IPS-15b (cell line): ENCODE measurements around the gene MIF4GD.
"Not testable (repeated sequence)": the region's sequence is repeated elsewhere in the genome, so short reads cannot be mapped to it uniquely, and the experiment has no call there.

Experiments
- H3K27me3 ChIP-seq: one replicate; pipeline ENCODE4 v1.6.1; 2013; ENCODE audit warnings: low read length; ENCODE audit not compliant: control insufficient read depth, insufficient read depth
- H3K36me3 ChIP-seq: one replicate; pipeline ENCODE4 v1.6.1; 2013; ENCODE audit warnings: low read length; ENCODE audit not compliant: control insufficient read depth, insufficient read depth
- H3K4me1 ChIP-seq: one replicate; pipeline ENCODE4 v1.6.1; 2013; ENCODE audit warnings: mild to moderate bottlenecking, low read length; ENCODE audit not compliant: control insufficient read depth, insufficient read depth
- H3K4me3 ChIP-seq: one replicate; pipeline ENCODE4 v1.5.1; 2013; ENCODE audit warnings: low read depth, low read length
- H3K9ac ChIP-seq: one replicate; pipeline ENCODE4 v1.6.1; 2013; ENCODE audit warnings: low read depth, mild to moderate bottlenecking, low read length
- H3K9me3 ChIP-seq: one replicate; pipeline ENCODE4 v1.6.1; 2013; ENCODE audit warnings: mild to moderate bottlenecking, low read length; ENCODE audit not compliant: control insufficient read depth, insufficient read depth

Gene MIF4GD

DNA sequence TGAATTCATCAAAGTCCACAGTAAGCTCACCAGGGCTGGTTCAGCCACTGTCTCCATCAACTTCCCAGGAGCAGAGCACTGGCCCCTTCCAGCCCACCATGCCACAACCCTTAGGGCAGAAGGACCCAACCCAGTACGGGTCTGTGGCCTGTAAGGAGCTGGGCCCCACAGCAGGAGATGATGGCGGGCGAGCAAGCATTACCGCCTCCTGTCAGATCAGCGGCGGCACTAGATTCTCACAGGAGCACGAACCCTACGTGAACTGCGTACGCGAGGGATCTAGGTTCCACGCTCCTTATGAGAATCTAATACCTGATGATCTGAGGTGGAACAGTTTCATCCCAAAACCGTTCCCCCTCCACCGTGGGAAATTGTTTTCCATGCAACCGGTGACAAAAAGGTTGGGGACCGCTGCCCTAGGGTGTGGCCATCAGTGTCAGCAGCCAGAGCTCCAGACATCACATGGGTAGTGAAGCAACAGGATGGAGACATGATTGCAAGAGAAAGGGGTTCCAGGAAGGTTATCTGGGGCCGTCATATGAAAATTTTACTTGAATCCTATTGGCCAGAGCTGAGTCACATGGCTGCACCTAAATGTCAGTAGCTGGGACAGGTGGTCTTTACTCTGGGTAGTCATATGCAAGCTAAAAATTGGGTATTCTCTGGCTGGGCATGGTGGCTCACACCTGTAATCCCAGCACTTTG, 30.6 kb upstream of the MIF4GD start:
- H3K9me3 ChIP-seq, result no peaks in the 10 kb centered on the region

DNA sequence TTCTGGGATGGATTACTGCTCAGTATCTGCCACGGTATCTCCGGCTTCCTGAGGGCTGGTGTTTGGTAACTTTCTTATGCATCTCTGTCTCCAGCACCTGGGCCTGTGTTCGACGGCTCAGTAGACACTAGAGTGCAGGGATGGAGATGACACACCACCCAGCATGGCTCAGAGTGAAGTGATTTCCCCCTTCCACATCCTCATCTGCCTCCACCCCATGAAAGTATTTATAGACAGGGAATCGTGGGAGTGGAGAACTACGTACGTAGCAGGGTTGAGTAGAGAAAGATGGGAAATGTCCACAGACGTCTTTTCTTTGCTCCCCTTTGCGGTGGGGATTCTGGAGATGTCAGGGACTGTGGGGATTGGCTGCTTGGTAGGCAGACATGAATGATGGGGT, 30.0 kb upstream of the MIF4GD start:
- H3K4me3 ChIP-seq, result no peak overlapping the region
- no peaks in the 10 kb centered on the region for H3K27me3 ChIP-seq
- no peaks in the 10 kb centered on the region for H3K36me3 ChIP-seq
- H3K9ac ChIP-seq, result no peak overlapping the region
- H3K9me3 ChIP-seq, result no peaks in the 10 kb centered on the region
- H3K4me1 ChIP-seq, result no peaks in the 10 kb centered on the region

More for the DNA sequence above, 30.6 kb upstream of the MIF4GD start:
- no peaks in the 10 kb centered on the region for H3K36me3 ChIP-seq
- no peak overlapping the region for H3K4me3 ChIP-seq
- H3K27me3 ChIP-seq, result no peaks in the 10 kb centered on the region
- H3K9ac ChIP-seq, result no peak overlapping the region
- H3K4me1 ChIP-seq, result no peaks in the 10 kb centered on the region

DNA sequence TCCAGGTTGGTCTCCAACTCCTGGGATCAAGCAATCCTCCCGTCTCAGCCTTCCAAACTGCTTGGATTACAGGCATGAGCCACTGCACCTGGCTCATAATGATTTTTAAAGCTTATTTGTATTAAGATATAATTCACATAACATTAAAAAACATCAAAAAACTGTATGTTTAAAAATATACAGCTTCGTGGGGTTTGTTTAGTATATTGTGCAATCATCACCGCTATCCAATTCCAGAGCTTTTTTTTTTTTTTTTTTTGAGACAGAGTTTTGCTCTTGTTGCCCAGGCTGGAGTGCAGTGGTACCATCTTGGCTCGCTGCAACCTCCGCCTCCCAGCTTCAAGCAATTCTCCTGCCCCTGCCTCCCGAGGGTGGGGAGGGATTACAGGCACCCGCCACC, 29.2 kb upstream of the MIF4GD start:
- Histone ChIP-seq H3K9ac (no peak overlapping the region), H3K36me3 (no peaks in the 10 kb centered on the region), H3K4me1 (no peaks in the 10 kb centered on the region), H3K4me3 (no peak overlapping the region), H3K9me3 (no peaks in the 10 kb centered on the region), H3K27me3 (no peaks in the 10 kb centered on the region)

DNA sequence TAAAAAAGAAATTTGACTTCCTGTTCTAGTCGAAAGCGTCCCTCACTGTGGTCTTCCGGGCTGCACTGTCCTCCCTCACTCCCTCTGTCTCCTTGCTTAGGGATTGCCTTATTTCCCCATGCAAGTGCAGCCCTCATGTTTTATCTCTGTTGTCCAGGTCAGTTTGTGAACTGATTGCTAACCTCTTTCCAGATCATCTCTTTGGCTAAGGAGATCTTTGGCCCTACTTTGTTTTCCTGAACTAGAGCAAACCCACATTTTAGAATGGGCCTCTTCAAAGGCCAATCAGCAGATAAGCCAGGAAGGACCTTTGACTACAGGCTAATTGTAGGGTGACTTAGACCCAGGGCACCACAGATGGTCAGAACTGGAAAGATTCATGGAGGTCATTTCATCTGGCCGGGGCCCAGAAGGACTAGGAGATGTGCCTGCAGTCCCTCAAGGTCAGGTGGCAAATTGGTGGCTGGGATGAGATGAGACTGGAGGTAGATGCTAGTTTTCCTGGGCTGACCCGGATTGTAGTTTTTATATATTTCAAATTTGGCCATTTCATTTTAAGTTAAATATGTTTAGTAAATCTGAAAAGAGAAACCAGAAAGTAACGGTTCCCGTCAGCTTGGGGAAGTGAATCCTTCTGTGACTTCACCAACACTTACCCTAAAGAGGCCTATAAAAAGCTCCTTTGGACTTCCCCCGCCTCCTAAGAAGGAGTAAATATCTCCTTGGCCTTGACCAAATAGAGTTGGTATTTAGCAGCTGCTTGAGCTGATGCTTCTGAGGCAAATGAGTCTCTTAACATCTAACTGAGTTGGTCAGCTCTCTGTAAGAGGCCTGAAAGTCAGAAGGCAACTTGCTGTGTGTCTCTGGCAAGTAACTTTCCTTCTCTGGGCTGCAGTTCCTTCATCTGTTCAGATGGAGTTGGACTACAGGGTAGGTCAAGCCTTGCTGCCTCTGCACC, 24.4 kb upstream of the MIF4GD start:
- no peaks in the 10 kb centered on the region for H3K4me1 ChIP-seq
- no peaks in the 10 kb centered on the region for H3K27me3 ChIP-seq
- no peak overlapping the region for H3K4me3 ChIP-seq
- H3K9ac ChIP-seq, result no peak overlapping the region
- no peaks in the 10 kb centered on the region for H3K9me3 ChIP-seq
- no peaks in the 10 kb centered on the region for H3K36me3 ChIP-seq

DNA sequence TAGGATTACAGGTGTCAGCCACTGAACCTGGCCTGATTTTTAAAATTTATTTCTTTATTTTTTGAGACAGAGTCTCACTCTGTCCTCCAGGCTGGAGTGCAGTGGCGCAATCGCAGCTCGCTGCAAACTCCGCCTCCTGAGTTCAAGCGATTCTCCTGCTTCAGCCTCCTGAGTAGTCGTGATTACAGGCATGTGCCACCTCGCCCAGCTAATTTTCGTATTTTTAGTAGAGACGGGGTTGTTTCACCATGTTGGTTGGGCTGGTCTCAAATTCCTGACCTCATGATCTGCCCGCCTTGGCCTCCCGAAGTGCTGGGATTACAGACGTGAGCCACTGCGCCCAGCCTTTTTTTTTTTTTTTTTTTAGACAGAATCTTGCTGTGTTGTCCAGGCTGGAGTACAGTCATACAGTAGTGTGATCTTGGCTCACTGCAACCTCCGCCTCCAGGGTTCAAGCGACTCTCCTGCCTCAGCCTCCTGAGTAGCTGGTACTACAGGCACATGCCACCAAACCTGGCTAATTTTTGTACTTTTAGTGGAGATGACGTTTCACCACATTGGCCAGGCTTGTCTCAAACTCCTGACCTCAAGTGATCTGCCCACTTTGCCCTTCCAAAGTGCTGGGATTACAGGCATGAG, 21.9 kb upstream of the MIF4GD start:
- not testable (repeated sequence) for H3K4me1 ChIP-seq, H3K27me3 ChIP-seq, H3K4me3 ChIP-seq, H3K9me3 ChIP-seq, H3K36me3 ChIP-seq, H3K9ac ChIP-seq

DNA sequence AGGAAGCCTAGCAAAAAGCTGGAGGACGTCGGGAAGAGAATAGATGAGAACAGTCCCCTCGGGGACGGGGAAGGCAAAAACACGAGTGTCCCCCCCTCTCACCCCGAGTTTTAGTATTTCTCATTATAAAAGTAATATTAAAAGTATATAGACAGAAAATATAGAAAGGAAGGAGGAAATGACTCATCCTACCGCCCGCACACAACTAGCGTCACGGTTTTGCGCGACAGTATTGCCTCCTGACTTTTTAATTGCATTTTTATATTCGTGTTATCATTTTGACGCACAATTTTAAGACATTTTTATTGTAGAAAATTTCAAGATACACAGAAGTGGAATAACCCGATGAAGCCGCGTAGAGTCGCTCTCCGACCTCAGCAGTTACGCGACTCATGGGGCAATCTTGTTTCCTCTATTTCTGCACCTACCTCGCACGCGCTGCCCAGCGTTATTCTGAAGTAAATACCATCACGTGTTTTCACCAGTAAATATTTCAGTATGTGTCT, 18.9 kb upstream of the MIF4GD start:
- H3K4me1 ChIP-seq, result no peaks in the 10 kb centered on the region
- peaks cover 9% of the 10 kb centered on the region for H3K36me3 ChIP-seq
- peak overlapping the region; percentile 76 for H3K9ac ChIP-seq
- H3K4me3 ChIP-seq, result peak overlapping the region; percentile 65
- no peaks in the 10 kb centered on the region for H3K27me3 ChIP-seq
- H3K9me3 ChIP-seq, result no peaks in the 10 kb centered on the region

DNA sequence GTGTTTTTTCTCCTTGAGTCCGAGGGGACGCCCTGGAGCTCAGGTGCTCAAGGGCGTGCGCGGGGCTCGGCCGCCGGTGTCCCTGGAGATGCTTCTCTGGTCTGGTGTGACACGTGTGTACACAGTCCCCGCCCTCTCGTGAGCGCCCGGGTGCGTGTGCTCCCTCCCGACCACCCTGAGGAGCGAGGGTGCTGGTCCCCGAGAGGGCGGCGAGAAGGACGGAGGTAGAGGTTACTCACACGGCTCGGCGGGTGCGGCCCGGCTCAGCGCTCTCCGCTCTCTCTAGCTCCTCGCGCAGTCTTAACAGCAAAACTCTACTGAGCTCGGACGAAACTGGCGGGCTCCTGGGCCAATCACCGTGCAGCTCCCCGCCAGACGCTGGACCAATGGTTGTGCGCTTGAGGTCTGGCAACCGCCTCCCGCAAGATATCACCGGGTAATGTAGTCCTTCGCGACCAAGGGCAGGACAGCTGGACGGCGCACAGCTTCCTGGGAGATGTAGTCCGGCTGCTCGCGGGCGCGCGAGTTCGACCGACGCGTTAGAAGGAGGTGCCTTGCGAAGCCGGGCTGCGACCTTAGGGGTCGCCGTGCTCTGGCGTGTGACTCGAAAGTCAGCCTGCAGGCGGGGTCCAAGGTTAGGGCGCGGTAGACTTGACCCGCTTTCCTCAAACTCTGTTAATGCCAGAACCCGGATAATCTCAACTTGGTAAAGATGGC, 18.2 kb upstream of the MIF4GD start, which contains the start of gene SLC25A19:
Gene SLC25A19, minus strand, starts transcription at position 319 of the 717 bp plus-strand sequence. CDS start 2,669 bp downstream, outside the sequence.
- H3K4me3 ChIP-seq, result peak within 1 kb of the TSS; percentile 94
- H3K4me1 ChIP-seq, result no peaks in the 10 kb centered on the region
- no peaks in the 10 kb centered on the region for H3K9me3 ChIP-seq
- peaks cover 9% of the 10 kb centered on the region for H3K36me3 ChIP-seq
- no peaks in the 10 kb centered on the region for H3K27me3 ChIP-seq
- H3K9ac ChIP-seq, result peak within 1 kb of the TSS; percentile 87

DNA sequence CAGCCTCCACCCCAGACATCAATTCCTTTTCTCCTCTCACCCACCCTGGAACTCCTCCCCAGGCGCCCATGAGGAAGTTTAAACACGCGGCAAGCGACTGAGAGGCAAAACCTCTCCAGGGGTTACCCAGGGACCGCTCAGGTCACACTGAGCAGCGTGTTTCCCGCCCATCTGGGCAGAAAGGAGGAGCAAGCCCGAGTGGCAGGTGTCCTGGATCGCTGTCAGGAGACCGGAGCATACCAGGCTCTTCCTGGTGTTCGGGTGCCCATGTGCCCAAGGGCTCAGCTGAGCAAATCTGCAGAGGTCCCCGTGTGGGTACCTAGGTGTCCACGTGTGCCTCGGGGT, 17.7 kb upstream of the MIF4GD start:
- Histone ChIP-seq H3K36me3 (peaks cover 9% of the 10 kb centered on the region), H3K9ac (peak overlapping the region; percentile 87), H3K4me1 (no peaks in the 10 kb centered on the region), H3K9me3 (no peaks in the 10 kb centered on the region), H3K27me3 (no peaks in the 10 kb centered on the region), H3K4me3 (peak overlapping the region; percentile 94)

DNA sequence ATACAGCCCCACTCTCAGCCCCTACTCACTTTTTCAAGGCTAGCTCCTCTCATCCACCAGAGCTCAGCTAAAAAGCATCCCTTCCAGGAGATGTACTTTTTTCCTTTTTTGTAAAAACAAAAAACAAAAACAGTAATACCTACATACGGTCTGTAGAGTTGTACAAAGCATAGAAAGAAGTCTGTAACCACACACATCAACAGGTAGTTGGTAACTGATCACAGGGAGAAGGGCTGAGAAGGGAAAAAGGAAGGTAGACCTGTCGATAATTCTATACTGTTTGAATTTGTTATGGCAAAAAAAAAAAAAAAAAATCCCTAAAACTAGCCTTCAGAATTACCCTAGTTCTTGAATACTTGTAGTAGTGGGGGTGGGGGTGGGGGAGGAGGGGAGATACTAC, 17.3 kb upstream of the MIF4GD start:
- H3K4me1 ChIP-seq, result no peaks in the 10 kb centered on the region
- H3K9ac ChIP-seq, result no peak overlapping the region
- H3K9me3 ChIP-seq, result no peaks in the 10 kb centered on the region
- H3K36me3 ChIP-seq, result peaks cover 9% of the 10 kb centered on the region
- no peaks in the 10 kb centered on the region for H3K27me3 ChIP-seq
- peak overlapping the region; percentile 94 for H3K4me3 ChIP-seq

DNA sequence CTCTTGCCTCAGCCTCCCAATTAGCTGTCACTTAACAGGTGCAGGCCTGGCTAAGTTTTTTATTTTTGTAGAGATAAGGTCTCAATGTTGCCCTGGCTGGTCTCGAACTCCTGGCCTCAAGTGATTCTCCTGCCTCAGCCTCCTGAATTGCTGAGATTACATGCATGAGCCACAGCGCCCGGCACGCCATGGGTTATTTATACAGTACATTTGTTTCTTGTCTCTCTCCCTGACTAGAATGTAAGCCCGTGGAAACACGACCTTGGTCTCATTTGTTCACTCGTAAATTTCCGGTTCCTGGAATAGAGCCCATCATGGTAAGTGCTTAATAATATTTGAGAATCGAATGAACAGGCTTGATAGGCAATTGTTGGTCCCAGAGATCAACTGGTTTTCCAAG, 16.2 kb upstream of the MIF4GD start:
- peaks cover 11% of the 10 kb centered on the region for H3K36me3 ChIP-seq
- H3K4me1 ChIP-seq, result no peaks in the 10 kb centered on the region
- no peaks in the 10 kb centered on the region for H3K9me3 ChIP-seq
- no peaks in the 10 kb centered on the region for H3K27me3 ChIP-seq
- no peak overlapping the region for H3K4me3 ChIP-seq
- H3K9ac ChIP-seq, result no peak overlapping the region

DNA sequence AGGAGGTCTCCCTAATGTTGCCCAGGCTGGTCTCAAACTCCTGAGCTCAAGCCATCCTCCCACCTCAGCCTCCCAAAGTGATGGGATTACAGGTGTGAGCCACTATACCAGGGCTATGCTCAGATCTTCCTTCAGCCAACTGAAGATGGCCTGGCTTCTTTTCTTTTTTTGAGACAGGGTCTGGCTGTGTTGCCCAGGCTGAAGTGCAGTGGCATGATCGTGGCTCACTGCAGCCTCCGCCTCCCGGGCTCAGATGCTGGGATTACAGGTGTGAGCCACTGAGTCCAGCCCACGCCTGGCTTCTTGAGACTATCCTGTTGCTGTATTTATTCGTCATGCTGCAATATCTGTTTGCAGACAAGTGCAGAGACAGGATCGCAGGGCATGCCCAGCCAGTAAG, 14.1 kb upstream of the MIF4GD start:
- H3K36me3 ChIP-seq, result peaks cover 17% of the 10 kb centered on the region
- no peaks in the 10 kb centered on the region for H3K9me3 ChIP-seq
- no peaks in the 10 kb centered on the region for H3K4me1 ChIP-seq
- H3K4me3 ChIP-seq, result no peak overlapping the region
- no peak overlapping the region for H3K9ac ChIP-seq
- no peaks in the 10 kb centered on the region for H3K27me3 ChIP-seq
